GM12878 (cell line): ENCODE measurements around the gene TAF13. TPM values are rescaled to one million over a fixed set of nuclear protein-coding genes. Genes with fewer than 3 reads are reported as not detected.
A peak's percentile ranks its signal among the peaks of the same experiment; 100 is the strongest.

Experiments
- ATAC-seq: fragments of 200-7000 bp; cut with Tn5 transposase; 3 replicates; pipeline ENCODE4 v1.9.1; 2020; ENCODE audit warnings: mild to moderate bottlenecking, moderate library complexity
- BruUV-seq: library from RNA; stranded (reverse); fragments of 400-500 nt; replicated peaks from 2 replicates; lab custom pipeline; 2021; lab: Mats Ljungman, UMichigan
- CTCF ChIA-PET: fragments of 300-600 bp; sonication (Branson Sonifier 250); formaldehyde crosslinking; extraction: SDS; loops from one replicate; lab custom pipeline; 2021; ENCODE audit warnings: inconsistent platforms; lab: Yijun Ruan, JAX
- POLR2A ChIA-PET: fragments of 350-600 bp; formaldehyde crosslinking; extraction: SDS; loops from one replicate; lab custom pipeline; 2021; ENCODE audit warnings: inconsistent platforms; lab: Charles Lee
- RAD21 ChIA-PET: fragments of 300-600 bp; sonication (Branson Sonifier 250); formaldehyde crosslinking; loops from one replicate; lab custom pipeline; 2023; ENCODE audit warnings: antibody characterized with exemption; ENCODE audit not compliant: unreplicated experiment; lab: Charles Lee
- SMC1A ChIA-PET: fragments of 300-600 bp; sonication (Branson Sonifier 250); formaldehyde crosslinking; loops from one replicate; lab custom pipeline; 2023; ENCODE audit not compliant: unreplicated experiment, uncharacterized antibody; lab: Charles Lee
- DNase-seq: peaks from one replicate; pipeline ENCODE4 v3.0.0-alpha.2; 2011; ENCODE audit warnings: low read depth, low spot score
- FAIRE-seq: peaks from 3 replicates; lab custom pipeline; 2011; peaks lifted over from hg19 to GRCh38; lab: Jason Lieb, UNC
- H2AFZ ChIP-seq: 2 replicates; pipeline ENCODE4 v1.6.0; 2011; ENCODE audit warnings: low read depth, low read length, control low read depth; ENCODE audit not compliant: control insufficient read depth
- H3K27ac ChIP-seq: 2 replicates; pipeline ENCODE4 v1.5.1; 2011; ENCODE audit warnings: control low read depth; ENCODE audit not compliant: control insufficient read depth, insufficient read depth
- H3K27me3 ChIP-seq, 2 experiments: replicated peaks in 1 of 2; 2 replicates each; pipeline versions ENCODE4 v1.6.0 to v1.6.1; 2011; ENCODE audit warnings: low read length in 1 of 2; ENCODE audit not compliant: control insufficient read depth in 2 of 2, insufficient read depth in 2 of 2
- H3K36me3 ChIP-seq, 2 experiments: 2 replicates each; pipeline ENCODE4 v1.5.1; 2011; ENCODE audit warnings: low read length in 1 of 2; ENCODE audit not compliant: control insufficient read depth in 2 of 2, insufficient read depth in 2 of 2
- H3K4me1 ChIP-seq: 2 replicates; pipeline ENCODE4 v1.6.1; 2011; ENCODE audit warnings: mild to moderate bottlenecking, low read length, moderate library complexity, mixed read lengths; ENCODE audit not compliant: control insufficient read depth, insufficient read depth
- H3K4me2 ChIP-seq: 2 replicates; pipeline ENCODE4 v1.6.0; 2011; ENCODE audit warnings: control low read depth; ENCODE audit not compliant: control insufficient read depth, insufficient read depth
- H3K4me3 ChIP-seq: fragments of 200-600 bp; sonication (generic); 2 replicates; pipeline ENCODE4 v1.5.1; 2016
- H3K79me2 ChIP-seq: 2 replicates; pipeline ENCODE4 v1.6.0; 2011; ENCODE audit warnings: low read length; ENCODE audit not compliant: control insufficient read depth, insufficient read depth
- H3K9ac ChIP-seq: 2 replicates; pipeline ENCODE4 v1.8.0; 2011; ENCODE audit warnings: low read length, control low read depth, mixed read lengths; ENCODE audit not compliant: control insufficient read depth, insufficient read depth
- H3K9me3 ChIP-seq: replicated peaks from 3 replicates; pipeline ENCODE4 v1.5.1; 2011; ENCODE audit warnings: mild to moderate bottlenecking, low read length; ENCODE audit not compliant: control insufficient read depth, insufficient read depth
- H4K20me1 ChIP-seq: 2 replicates; pipeline ENCODE4 v1.6.0; 2011; ENCODE audit not compliant: control insufficient read depth, insufficient read depth
- PML ChIP-seq: IDR thresholded peaks from 2 replicates; pipeline ENCODE4 v1.6.1; 2012; ENCODE audit warnings: low read length, inconsistent platforms
- SMC3 ChIP-seq: IDR thresholded peaks from 2 replicates; pipeline ENCODE4 v1.6.1; 2011; ENCODE audit warnings: low read length, improper control_type of control experiment, borderline replicate concordance
- SPI1 ChIP-seq: IDR thresholded peaks from 2 replicates; pipeline ENCODE4 v1.6.1; 2011; ENCODE audit warnings: low read depth, mild to moderate bottlenecking, low read length, moderate library complexity, borderline replicate concordance; ENCODE audit not compliant: insufficient read depth
- ZNF207 ChIP-seq: fragments of 450-650 bp; IDR thresholded peaks from 2 replicates; pipeline ENCODE4 v1.6.1; 2014; ENCODE audit warnings: antibody characterized with exemption, mild to moderate bottlenecking, borderline replicate concordance
- ZNF24 ChIP-seq: fragments of 450-650 bp; IDR thresholded peaks from 2 replicates; pipeline ENCODE4 v1.6.1; 2017; ENCODE audit warnings: antibody characterized with exemption, mild to moderate bottlenecking
- WGBS: methylation state at CpG from one replicate; pipeline ENCODE4 v1.1.6; 2016; ENCODE audit warnings: low lambda C conversion rate; ENCODE audit not compliant: insufficient replicate concordance, insufficient coverage; ENCODE audit errors: missing lambda C conversion rate; 5-methylcytosine and 5-hydroxymethylcytosine counted together
- in situ Hi-C: fragments of 300-500 bp; cut with MboI; formaldehyde crosslinking; loops from 9 replicates; pipeline ENCODE4 v1.14.3; 2018; ENCODE audit warnings: mixed read lengths
- intact Hi-C: fragments of 100-400 bp; cut with micrococcal nuclease; formaldehyde crosslinking; loops from one replicate; pipeline ENCODE4 v1.14.2; 2022; ENCODE audit not compliant: unreplicated experiment
- polyA plus RNA-seq, 11 experiments: library from polyadenylated mRNA; depleted of rRNA in 4 of 11; unstranded in 6 of 11; stranded (reverse) in 5 of 11; fragments of >200 nt; fragmentation: Nextera tagmentation in 4 of 11; fragmentation: Illumina TruSeq in 1 of 11; extraction: Ambion mirVana in 4 of 11; extraction: Trizol in 1 of 11; gene quantifications; 1 replicate in 1 of 11; 2 replicates in 10 of 11; pipeline versions ENCODE4 v1.2.1 to v1.2.3, GENCODE V29; 2011 to 2016; ENCODE audit warnings: inconsistent platforms in 2 of 11, missing spikeins in 2 of 11, low read depth in 1 of 11
- total RNA-seq, 4 experiments: library from RNA; depleted of rRNA in 3 of 4; stranded (reverse); fragments of >200 nt in 3 of 4; fragmentation: Illumina TruSeq in 1 of 4; extraction: Trizol in 1 of 4; gene quantifications; 2 replicates each; pipeline versions ENCODE4 v1.2.1 to v1.2.3, GENCODE V29; 2013 to 2021
- TF ChIP-seq, protein P1 (sequence below): fragments of 450-650 bp; formaldehyde crosslinking; IDR thresholded peaks from 2 replicates; pipeline ENCODE4 v1.4.0; 2020; ENCODE audit warnings: mild to moderate bottlenecking, moderate library complexity
- TF ChIP-seq, protein P2 (sequence below): fragments of 450-650 bp; IDR thresholded peaks from 2 replicates; pipeline ENCODE4 v1.6.1; 2018; ENCODE audit warnings: borderline replicate concordance, mild to moderate bottlenecking; ENCODE audit not compliant: partially characterized antibody

TAF13 gene
- total and polyA plus RNA-seq, 10 of the 15 experiments (the other 5 are each of a cell fraction or from before 2014, with no cell fraction given): 8.1 to 30.6 (median 18.0) TPM

DNA sequence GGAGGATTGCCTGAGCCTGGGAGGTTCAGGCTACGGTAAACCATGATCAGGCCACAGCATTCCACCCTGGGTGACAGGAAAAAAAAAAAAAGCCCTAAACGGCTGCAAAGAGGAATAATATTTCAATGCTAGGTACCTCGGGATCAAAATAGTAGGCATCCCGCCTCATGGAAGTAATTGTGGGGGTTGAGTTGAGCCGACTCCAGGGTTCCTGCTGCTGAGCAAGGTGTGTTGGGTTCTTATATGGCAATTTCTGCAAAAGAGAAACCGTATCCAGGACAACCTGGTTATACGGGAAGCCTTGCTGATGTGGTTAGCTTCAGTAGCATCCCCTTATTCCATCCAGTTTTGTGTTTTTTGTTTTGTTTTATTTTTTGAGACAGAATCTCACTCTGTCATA lies 32.0 kb upstream of the TAF13 start (continued):
- TF ChIP-seq, protein P1, sequence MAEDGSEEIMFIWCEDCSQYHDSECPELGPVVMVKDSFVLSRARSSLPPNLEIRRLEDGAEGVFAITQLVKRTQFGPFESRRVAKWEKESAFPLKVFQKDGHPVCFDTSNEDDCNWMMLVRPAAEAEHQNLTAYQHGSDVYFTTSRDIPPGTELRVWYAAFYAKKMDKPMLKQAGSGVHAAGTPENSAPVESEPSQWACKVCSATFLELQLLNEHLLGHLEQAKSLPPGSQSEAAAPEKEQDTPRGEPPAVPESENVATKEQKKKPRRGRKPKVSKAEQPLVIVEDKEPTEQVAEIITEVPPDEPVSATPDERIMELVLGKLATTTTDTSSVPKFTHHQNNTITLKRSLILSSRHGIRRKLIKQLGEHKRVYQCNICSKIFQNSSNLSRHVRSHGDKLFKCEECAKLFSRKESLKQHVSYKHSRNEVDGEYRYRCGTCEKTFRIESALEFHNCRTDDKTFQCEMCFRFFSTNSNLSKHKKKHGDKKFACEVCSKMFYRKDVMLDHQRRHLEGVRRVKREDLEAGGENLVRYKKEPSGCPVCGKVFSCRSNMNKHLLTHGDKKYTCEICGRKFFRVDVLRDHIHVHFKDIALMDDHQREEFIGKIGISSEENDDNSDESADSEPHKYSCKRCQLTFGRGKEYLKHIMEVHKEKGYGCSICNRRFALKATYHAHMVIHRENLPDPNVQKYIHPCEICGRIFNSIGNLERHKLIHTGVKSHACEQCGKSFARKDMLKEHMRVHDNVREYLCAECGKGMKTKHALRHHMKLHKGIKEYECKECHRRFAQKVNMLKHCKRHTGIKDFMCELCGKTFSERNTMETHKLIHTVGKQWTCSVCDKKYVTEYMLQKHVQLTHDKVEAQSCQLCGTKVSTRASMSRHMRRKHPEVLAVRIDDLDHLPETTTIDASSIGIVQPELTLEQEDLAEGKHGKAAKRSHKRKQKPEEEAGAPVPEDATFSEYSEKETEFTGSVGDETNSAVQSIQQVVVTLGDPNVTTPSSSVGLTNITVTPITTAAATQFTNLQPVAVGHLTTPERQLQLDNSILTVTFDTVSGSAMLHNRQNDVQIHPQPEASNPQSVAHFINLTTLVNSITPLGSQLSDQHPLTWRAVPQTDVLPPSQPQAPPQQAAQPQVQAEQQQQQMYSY (CRISPR knock-in tag): no peak
- no peak for TF ChIP-seq ZNF207
- TF ChIP-seq PML: no peak
- TF ChIP-seq ZNF24: no peak
- TF ChIP-seq, protein P2, sequence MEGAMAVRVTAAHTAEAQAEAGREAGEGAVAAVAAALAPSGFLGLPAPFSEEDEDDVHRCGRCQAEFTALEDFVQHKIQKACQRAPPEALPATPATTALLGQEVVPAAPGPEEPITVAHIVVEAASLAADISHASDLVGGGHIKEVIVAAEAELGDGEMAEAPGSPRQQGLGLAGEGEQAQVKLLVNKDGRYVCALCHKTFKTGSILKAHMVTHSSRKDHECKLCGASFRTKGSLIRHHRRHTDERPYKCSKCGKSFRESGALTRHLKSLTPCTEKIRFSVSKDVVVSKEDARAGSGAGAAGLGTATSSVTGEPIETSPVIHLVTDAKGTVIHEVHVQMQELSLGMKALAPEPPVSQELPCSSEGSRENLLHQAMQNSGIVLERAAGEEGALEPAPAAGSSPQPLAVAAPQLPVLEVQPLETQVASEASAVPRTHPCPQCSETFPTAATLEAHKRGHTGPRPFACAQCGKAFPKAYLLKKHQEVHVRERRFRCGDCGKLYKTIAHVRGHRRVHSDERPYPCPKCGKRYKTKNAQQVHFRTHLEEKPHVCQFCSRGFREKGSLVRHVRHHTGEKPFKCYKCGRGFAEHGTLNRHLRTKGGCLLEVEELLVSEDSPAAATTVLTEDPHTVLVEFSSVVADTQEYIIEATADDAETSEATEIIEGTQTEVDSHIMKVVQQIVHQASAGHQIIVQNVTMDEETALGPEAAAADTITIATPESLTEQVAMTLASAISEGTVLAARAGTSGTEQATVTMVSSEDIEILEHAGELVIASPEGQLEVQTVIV: no peak

DNA sequence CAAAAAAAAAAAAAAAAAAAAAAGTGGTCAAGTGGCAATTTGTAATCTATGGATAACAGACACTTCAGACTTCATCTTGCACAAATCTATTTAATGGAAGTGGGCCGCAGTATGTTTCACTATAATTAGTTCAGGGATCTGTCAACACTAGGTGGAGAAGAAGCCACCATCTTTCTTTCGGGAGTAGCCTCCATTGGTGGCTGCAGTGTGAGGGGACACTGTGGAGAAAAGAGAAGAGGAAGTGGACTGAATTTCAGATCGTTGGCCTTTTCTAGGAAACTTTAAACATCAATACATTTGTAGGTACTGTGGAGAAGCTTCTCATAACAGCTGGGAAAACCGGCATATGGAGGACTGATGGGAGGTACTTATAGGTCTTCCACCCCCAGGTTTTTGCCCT lies 30.1 kb upstream of the TAF13 start:
- ChIA-PET POLR2A (no interaction called here), SMC1A (no interaction called here), CTCF (no interaction called here), RAD21 (no interaction called here)
- no peaks in the 10 kb centered on the region for H3K36me3 ChIP-seq
- no peak overlapping the region for H3K27ac ChIP-seq
- H3K79me2 ChIP-seq: peaks cover 8% of the 10 kb centered on the region
- no peak overlapping the region for H3K4me2 ChIP-seq
- in situ Hi-C loops: no loop called here
- 69% methylated on average over 4 of the region's 4 CpGs for WGBS
- FAIRE-seq: no peak
- no peak for ATAC-seq
- intact Hi-C loops: no loop called here
- H3K9me3 ChIP-seq: no peaks in the 10 kb centered on the region
- no peak overlapping the region for H3K9ac ChIP-seq
- no peak for DNase-seq
- TF ChIP-seq SMC3: no peak
- 0 out of 2 replicates have a peak, but pooled peaks have one; percentile 13 for TF ChIP-seq SPI1
- 0 out of 2 replicates have a peak, but pooled peaks cover 3% of the 10 kb centered on the region for H3K4me1 ChIP-seq
- H3K4me3 ChIP-seq: no peak overlapping the region
- no peak overlapping the region for H2AFZ ChIP-seq
- no TSS peak for BruUV-seq
- H3K27me3 ChIP-seq: no peaks in the 10 kb centered on the region
- no peaks in the 10 kb centered on the region for H4K20me1 ChIP-seq
